OCI-LY7 (cell line): ENCODE measurements around the gene S1PR5. TPM values are rescaled to one million over a fixed set of nuclear protein-coding genes. Genes with fewer than 3 reads are reported as not detected.

ENCODE experiments used
- BruUV-seq: library from RNA; stranded (reverse); fragments of 400-500 nt; replicated peaks from 2 replicates; lab custom pipeline; 2021; lab: Mats Ljungman, UMichigan
- CTCF ChIA-PET: fragments of 300-600 bp; sonication (Branson Sonifier 250); formaldehyde crosslinking; loops from one replicate; lab custom pipeline; 2022; ENCODE audit warnings: antibody characterized with exemption; ENCODE audit not compliant: unreplicated experiment; lab: Charles Lee
- POLR2A ChIA-PET: fragments of 300-600 bp; sonication (Branson Sonifier 250); formaldehyde crosslinking; loops from one replicate; lab custom pipeline; 2022; ENCODE audit warnings: antibody characterized with exemption; lab: Charles Lee
- DNase-seq: peaks from one replicate; pipeline ENCODE4 v3.0.0-alpha.2; 2015; ENCODE audit warnings: low spot score
- H2AFZ ChIP-seq: fragments of 200-600 bp; sonication (generic), shearing (Covaris generic); 2 replicates; pipeline ENCODE4 v1.6.1; 2014; ENCODE audit warnings: mild to moderate bottlenecking, antibody characterized with exemption, low read length, moderate library complexity
- H3K27ac ChIP-seq: fragments of 200-600 bp; sonication (generic); 2 replicates; pipeline ENCODE4 v1.5.1; 2014; ENCODE audit warnings: mixed run types, low read depth, mild to moderate bottlenecking, moderate library complexity, low read length, inconsistent platforms; ENCODE audit not compliant: poor library complexity, severe bottlenecking
- H3K36me3 ChIP-seq: fragments of 200-600 bp; sonication (generic); 2 replicates; pipeline ENCODE4 v1.6.1; 2014; ENCODE audit warnings: mild to moderate bottlenecking, antibody characterized with exemption, low read length, moderate library complexity, mixed read lengths; ENCODE audit not compliant: insufficient read depth
- H3K4me1 ChIP-seq: fragments of 200-600 bp; sonication (generic); 2 replicates; pipeline ENCODE4 v1.5.1; 2014; ENCODE audit warnings: mild to moderate bottlenecking, low read length; ENCODE audit not compliant: insufficient read depth, poor library complexity, severe bottlenecking
- H3K4me2 ChIP-seq: fragments of 200-600 bp; sonication (generic); 2 replicates; pipeline ENCODE4 v1.6.1; 2014; ENCODE audit warnings: mild to moderate bottlenecking, low read length
- H3K4me3 ChIP-seq: fragments of 200-600 bp; sonication (generic); 2 replicates; pipeline ENCODE4 v1.5.1; 2014; ENCODE audit warnings: mild to moderate bottlenecking, low read depth, low read length; ENCODE audit not compliant: poor library complexity, severe bottlenecking
- H3K79me2 ChIP-seq: fragments of 200-600 bp; sonication (generic); 2 replicates; pipeline ENCODE4 v1.6.1; 2016; ENCODE audit warnings: low read depth, mild to moderate bottlenecking, low read length, moderate library complexity, mixed read lengths; ENCODE audit not compliant: insufficient read depth
- H3K9me2 ChIP-seq: fragments of 200-600 bp; sonication (generic); 2 replicates; pipeline ENCODE4 v1.6.1; 2016; ENCODE audit warnings: mild to moderate bottlenecking, low read length, mixed read lengths; ENCODE audit not compliant: insufficient read depth
- H3K9me3 ChIP-seq: fragments of 200-600 bp; sonication (generic); 2 replicates; pipeline ENCODE4 v1.6.1; 2014; ENCODE audit warnings: mild to moderate bottlenecking, mixed run types, low read length, mixed read lengths
- H4K20me1 ChIP-seq: fragments of 200-600 bp; sonication (generic); 2 replicates; pipeline ENCODE4 v1.6.1; 2014; ENCODE audit warnings: mild to moderate bottlenecking, antibody characterized with exemption, low read length, moderate library complexity, mixed read lengths; ENCODE audit not compliant: insufficient read depth
- CTCF ChIP-seq: fragments of 200-600 bp; sonication (generic); conservative IDR thresholded peaks from 2 replicates; pipeline ENCODE4 v1.5.1; 2014; ENCODE audit warnings: mild to moderate bottlenecking, antibody characterized with exemption, low read length, moderate library complexity, mixed read lengths
- EZH2phosphoT487 ChIP-seq: fragments of 200-600 bp; sonication (generic); IDR thresholded peaks from 2 replicates; pipeline ENCODE4 v1.6.1; 2018; ENCODE audit warnings: low read depth, borderline replicate concordance, mild to moderate bottlenecking, mixed run types, antibody characterized with exemption, low read length, moderate library complexity, mixed read lengths
- intact Hi-C: fragments of 100-400 bp; cut with micrococcal nuclease; formaldehyde crosslinking; loops from one replicate; pipeline ENCODE4 v1.10.0; 2022; ENCODE audit not compliant: unreplicated experiment
- total RNA-seq, 2 experiments: library from RNA; depleted of rRNA in 1 of 2; stranded (reverse); fragments of >200 nt in 1 of 2; shearing (Covaris generic) in 1 of 2; gene quantifications; 2 replicates each; pipeline ENCODE4 v1.2.3, GENCODE V29; 2014 to 2022

Gene S1PR5
- total RNA-seq, 2 experiments from 2014 or later, result not detected

- Histone ChIP-seq H3K9me3 (no peaks in the 10 kb centered on the region), H3K36me3 (no peaks in the 10 kb centered on the region), H3K4me2 (no peak overlapping the region), H3K9me2 (no peaks in the 10 kb centered on the region), H3K27ac (no peak overlapping the region), H4K20me1 (no peaks in the 10 kb centered on the region), H3K4me1 (peaks cover 17% of the 10 kb centered on the region), H3K79me2 (no peaks in the 10 kb centered on the region), H3K4me3 (no peak overlapping the region), H2AFZ (no peak overlapping the region)
- intact Hi-C loops, result no loop called here
- CTCF ChIA-PET, result no interaction called here
- POLR2A ChIA-PET, result no interaction called here
- no TSS peak for BruUV-seq
- no peak for TF ChIP-seq EZH2phosphoT487
- no peak for TF ChIP-seq CTCF
- no peak for DNase-seq
Observed at GRCh38 chr19:10514211-10515145, 2.8 kb downstream of the S1PR5 start.

GRCh38 chr19:10513223-10513622 is 4.0 kb downstream of the S1PR5 start:
- TF ChIP-seq EZH2phosphoT487, result no peak
- TF ChIP-seq CTCF, result no peak
- H3K9me3 ChIP-seq, result no peaks in the 10 kb centered on the region
- H3K4me1 ChIP-seq, result peaks cover 12% of the 10 kb centered on the region
- no peak overlapping the region for H3K27ac ChIP-seq
- intact Hi-C loops, result no loop called here
- BruUV-seq, result no TSS peak
- no peak for DNase-seq
- CTCF ChIA-PET, result interaction anchor here (1.3 kb wide), 1 partner anchor 187 kb away, joined by 3 read pairs; no protein-coding TSS in a partner anchor
- no peaks in the 10 kb centered on the region for H3K9me2 ChIP-seq
- H3K4me2 ChIP-seq, result no peak overlapping the region
- POLR2A ChIA-PET, result no interaction called here
- H3K79me2 ChIP-seq, result no peaks in the 10 kb centered on the region
- H4K20me1 ChIP-seq, result no peaks in the 10 kb centered on the region
- H2AFZ ChIP-seq, result no peak overlapping the region
- H3K4me3 ChIP-seq, result no peak overlapping the region
- no peaks in the 10 kb centered on the region for H3K36me3 ChIP-seq
